Endothelial cell of umbilical vein (primary cell): ENCODE results near the gene CIITA. TPM values are rescaled to one million over a fixed set of nuclear protein-coding genes. Genes with fewer than 3 reads are reported as not detected.

Source experiments
- BruUV-seq: library from RNA; stranded (reverse); fragments of 400-500 nt; replicated peaks from 2 replicates; lab custom pipeline; 2021; lab: Mats Ljungman, UMichigan
- CTCF ChIA-PET: fragments of 300-600, 350-600 bp; sonication (Branson Sonifier 250); formaldehyde crosslinking; loops from one replicate; lab custom pipeline; 2021; ENCODE audit warnings: antibody characterized with exemption, inconsistent platforms; lab: Charles Lee
- POLR2A ChIA-PET: fragments of 300-600, 350-600 bp; sonication (Branson Sonifier 250); formaldehyde crosslinking; loops from one replicate; lab custom pipeline; 2021; ENCODE audit warnings: antibody characterized with exemption, inconsistent platforms; lab: Charles Lee
- DNase-seq: peaks from one replicate; pipeline ENCODE4 v3.0.0-alpha.2; 2011; ENCODE audit warnings: low read depth, low spot score
- FAIRE-seq: peaks from 2 replicates; lab custom pipeline; 2011; peaks lifted over from hg19 to GRCh38; lab: Jason Lieb, UNC
- H2AFZ ChIP-seq: 2 replicates; pipeline ENCODE4 v1.6.0; 2012; ENCODE audit warnings: low read depth, low read length, control low read depth, inconsistent platforms
- H3K27ac ChIP-seq: 2 replicates; pipeline ENCODE4 v1.5.1; 2011; ENCODE audit warnings: low read depth, mild to moderate bottlenecking, control low read depth, low read length, moderate library complexity; ENCODE audit not compliant: insufficient read depth
- H3K27me3 ChIP-seq, 2 experiments: 2 replicates each; pipeline versions ENCODE4 v1.6.0 to v1.6.1; 2011; ENCODE audit warnings: low read length in 2 of 2, mixed read lengths in 1 of 2; ENCODE audit not compliant: control insufficient read depth in 2 of 2, insufficient read depth in 2 of 2
- H3K36me3 ChIP-seq, 2 experiments: 2 replicates in 1 of 2; 3 replicates in 1 of 2; pipeline ENCODE4 v1.5.1; 2011; ENCODE audit warnings: low read length in 2 of 2, mild to moderate bottlenecking in 1 of 2, moderate library complexity in 1 of 2; ENCODE audit not compliant: control insufficient read depth in 2 of 2, insufficient read depth in 2 of 2; ENCODE audit errors: extremely low read depth in 1 of 2
- H3K4me1 ChIP-seq: 3 replicates; pipeline ENCODE4 v1.5.1; 2011; ENCODE audit warnings: mild to moderate bottlenecking, low read length; ENCODE audit not compliant: control insufficient read depth, insufficient read depth; ENCODE audit errors: extremely low read depth
- H3K4me2 ChIP-seq: 2 replicates; pipeline ENCODE4 v1.6.1; 2011; ENCODE audit warnings: low read length, control low read depth, mixed read lengths; ENCODE audit not compliant: insufficient read depth
- H3K4me3 ChIP-seq, 3 experiments: fragments of 200-600 bp in 1 of 3; sonication (generic), shearing (Covaris generic) in 1 of 3; replicated peaks in 1 of 3; 2 replicates each; pipeline ENCODE4 v1.5.1; 2011 to 2016; ENCODE audit warnings: control low read depth in 3 of 3, low read length in 3 of 3, mild to moderate bottlenecking in 2 of 3, inconsistent platforms in 1 of 3, low read depth in 1 of 3, moderate library complexity in 1 of 3; ENCODE audit not compliant: insufficient read depth in 1 of 3
- H3K79me2 ChIP-seq: 2 replicates; pipeline ENCODE4 v1.6.0; 2012; ENCODE audit warnings: low read length, inconsistent platforms; ENCODE audit not compliant: control insufficient read depth, insufficient read depth
- H3K9ac ChIP-seq: replicated peaks from 2 replicates; pipeline ENCODE3; 2011; ENCODE audit warnings: low read length, control low read depth; ENCODE audit not compliant: insufficient read depth; ENCODE audit errors: extremely low read depth
- H3K9me1 ChIP-seq: replicated peaks from 3 replicates; pipeline ENCODE4 v1.6.0; 2011; ENCODE audit warnings: mild to moderate bottlenecking, low read length; ENCODE audit not compliant: control insufficient read depth, insufficient read depth; ENCODE audit errors: extremely low read depth
- H3K9me3 ChIP-seq: replicated peaks from 2 replicates; pipeline ENCODE4 v1.5.1; 2012; ENCODE audit warnings: low read length, inconsistent platforms; ENCODE audit not compliant: control insufficient read depth, insufficient read depth
- H4K20me1 ChIP-seq: replicated peaks from 2 replicates; pipeline ENCODE3; 2011; ENCODE audit warnings: mild to moderate bottlenecking, low read length; ENCODE audit not compliant: control insufficient read depth, insufficient read depth; ENCODE audit errors: extremely low read depth
- EZH2 ChIP-seq: IDR thresholded peaks from 2 replicates; pipeline ENCODE4 v1.6.1; 2012; ENCODE audit warnings: borderline replicate concordance, low read depth, mild to moderate bottlenecking, moderate library complexity, low read length, inconsistent platforms; ENCODE audit not compliant: severe bottlenecking
- FOS ChIP-seq: IDR thresholded peaks from 2 replicates; pipeline ENCODE4 v1.6.1; 2011; ENCODE audit warnings: mild to moderate bottlenecking, low read length, moderate library complexity, borderline replicate concordance; ENCODE audit not compliant: insufficient read depth
- GATA2 ChIP-seq: IDR thresholded peaks from 2 replicates; pipeline ENCODE4 v1.7.0; 2011; ENCODE audit warnings: low read depth, mild to moderate bottlenecking, moderate library complexity, mixed read lengths, low read length; ENCODE audit not compliant: insufficient read length, insufficient read depth
- JUN ChIP-seq: IDR thresholded peaks from 2 replicates; pipeline ENCODE4 v1.6.1; 2011; ENCODE audit warnings: borderline replicate concordance, low read depth; ENCODE audit not compliant: insufficient read length, insufficient read depth
- MYC ChIP-seq: IDR thresholded peaks from one replicate; pipeline ENCODE4 v1.6.1; 2011; ENCODE audit warnings: mild to moderate bottlenecking, low read depth, low read length
- POLR2A ChIP-seq: IDR thresholded peaks from 2 replicates; pipeline ENCODE4 v1.6.1; 2012; ENCODE audit warnings: low read depth, mild to moderate bottlenecking, control low read depth, low read length
- POLR2AphosphoS5 ChIP-seq: IDR thresholded peaks from 2 replicates; pipeline ENCODE4 v1.6.1; 2012; ENCODE audit warnings: low read depth, mild to moderate bottlenecking, control low read depth, low read length, moderate library complexity; ENCODE audit not compliant: insufficient read depth
- dilution Hi-C: fragments of 300-500 bp; cut with MboI; formaldehyde crosslinking; loops from one replicate; pipeline ENCODE4 v1.15.0; 2019; ENCODE audit warnings: low sequenced_read_pairs; ENCODE audit not compliant: extremely low pct_ligation_motif_present
- intact Hi-C: fragments of 100-400 bp; cut with micrococcal nuclease; formaldehyde crosslinking; loops from one replicate; pipeline ENCODE4 v1.10.0; 2022
- polyA plus RNA-seq, 4 experiments: library from polyadenylated mRNA; depleted of rRNA in 3 of 4; stranded (reverse) in 3 of 4; unstranded in 1 of 4; fragments of >200 nt; gene quantifications; 2 replicates each; pipeline versions ENCODE4 v1.2.1 to v1.2.3, GENCODE V29; 2011 to 2012; ENCODE audit warnings: missing spikeins in 1 of 4
- total RNA-seq: library from RNA; stranded (reverse); gene quantifications from 2 replicates; pipeline ENCODE4 v1.2.3, GENCODE V29; 2021
- TF ChIP-seq, protein P1 (sequence below), 2 donors: IDR thresholded peaks; 1 replicate in 1 of 2; 2 replicates in 1 of 2; pipeline ENCODE4 v1.5.1; 2011; ENCODE audit warnings: low read length in 2 of 2, mild to moderate bottlenecking in 2 of 2, moderate library complexity in 2 of 2, control low read depth in 1 of 2, inconsistent platforms in 1 of 2, low read depth in 1 of 2; ENCODE audit not compliant: insufficient read depth in 1 of 2; ENCODE audit errors: extremely low read depth in 1 of 2
- TF ChIP-seq, protein P2 (sequence below): IDR thresholded peaks from 2 replicates; pipeline ENCODE4 v1.6.1; 2011; ENCODE audit not compliant: insufficient read depth, insufficient read length

Gene CIITA
- total and polyA plus RNA-seq, 2 donors (not counting 3 experiments of a cell fraction or from before 2014, with no cell fraction given), result not detected

DNA sequence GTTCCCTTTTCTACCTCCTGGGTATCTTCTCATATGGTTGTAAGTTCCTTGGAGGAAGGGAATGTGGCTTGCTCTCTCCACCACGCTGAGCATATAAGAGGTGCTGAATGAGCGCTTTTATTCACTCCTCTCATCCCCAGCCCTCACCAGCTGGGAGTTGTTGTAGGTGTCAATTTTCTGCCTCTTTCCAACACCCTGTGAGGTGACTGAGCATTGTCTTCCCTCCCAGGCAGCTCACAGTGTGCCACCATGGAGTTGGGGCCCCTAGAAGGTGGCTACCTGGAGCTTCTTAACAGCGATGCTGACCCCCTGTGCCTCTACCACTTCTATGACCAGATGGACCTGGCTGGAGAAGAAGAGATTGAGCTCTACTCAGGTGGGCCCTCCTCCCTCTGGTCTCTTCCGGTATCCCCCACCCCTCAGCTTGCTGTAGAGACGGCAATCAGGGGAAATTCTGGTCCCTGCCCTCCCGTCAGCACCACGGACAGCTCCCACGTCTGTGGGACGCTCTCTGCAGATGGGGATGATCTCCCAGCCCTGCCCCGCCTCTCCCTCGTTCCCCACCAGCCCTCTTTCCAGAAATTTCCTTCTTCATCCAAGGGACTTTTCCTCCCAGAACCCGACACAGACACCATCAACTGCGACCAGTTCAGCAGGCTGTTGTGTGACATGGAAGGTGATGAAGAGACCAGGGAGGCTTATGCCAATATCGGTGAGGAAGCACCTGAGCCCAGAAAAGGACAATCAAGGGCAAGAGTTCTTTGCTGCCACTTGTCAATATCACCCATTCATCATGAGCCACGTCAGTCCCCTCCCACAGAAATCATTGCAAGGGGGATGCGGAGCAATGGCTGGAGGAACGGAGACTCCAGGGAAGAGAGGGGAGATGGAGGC is 18.3 kb downstream of the CIITA start:
- Histone ChIP-seq H3K4me2 (no peak overlapping the region), H3K27ac (no peak overlapping the region), H3K4me3 (no peak overlapping the region), H4K20me1 (no peaks in the 10 kb centered on the region), H3K9me3 (no peaks in the 10 kb centered on the region), H3K9ac (no peak overlapping the region), H2AFZ (no peak overlapping the region), H3K79me2 (no peaks in the 10 kb centered on the region), H3K36me3 (no peaks in the 10 kb centered on the region), H3K9me1 (no peaks in the 10 kb centered on the region), H3K4me1 (no peaks in the 10 kb centered on the region), H3K27me3 (no peaks in the 10 kb centered on the region)
- POLR2A ChIA-PET, result no interaction called here
- FAIRE-seq (no peak), DNase-seq (peak; percentile 22)
- no TSS peak for BruUV-seq
- CTCF ChIA-PET, result interaction anchor here (1.3 kb wide), 1 partner anchor 23 kb away, joined by 6 read pairs; no protein-coding TSS in a partner anchor
- TF ChIP-seq FOS, result no peak
- no peak for TF ChIP-seq MYC
- TF ChIP-seq POLR2A, result no peak
- TF ChIP-seq GATA2, result no peak
- dilution Hi-C loops, result no loop called here
- intact Hi-C loops, result no loop called here

DNA sequence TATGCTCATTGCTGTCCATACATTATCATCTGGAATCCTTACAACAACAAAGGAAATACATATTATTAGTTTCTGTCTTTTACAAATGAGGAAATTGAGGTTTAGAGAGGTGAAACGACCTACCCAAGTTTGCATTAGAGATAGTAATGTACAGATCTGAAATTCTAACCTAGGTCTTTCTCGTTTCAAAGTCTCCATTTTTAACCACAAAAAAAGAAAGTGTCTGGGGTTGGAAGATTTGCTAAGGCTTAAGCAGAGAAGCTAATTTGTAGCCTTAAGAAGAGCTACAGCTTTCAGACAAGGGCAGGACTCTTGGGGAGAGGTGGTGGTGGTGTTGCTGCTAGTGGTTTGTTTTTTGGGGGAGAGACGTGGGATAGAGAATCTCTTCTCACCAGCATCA is 19.2 kb downstream of the CIITA start:
- no peak overlapping the region for H3K9ac ChIP-seq
- TF ChIP-seq, protein P1, sequence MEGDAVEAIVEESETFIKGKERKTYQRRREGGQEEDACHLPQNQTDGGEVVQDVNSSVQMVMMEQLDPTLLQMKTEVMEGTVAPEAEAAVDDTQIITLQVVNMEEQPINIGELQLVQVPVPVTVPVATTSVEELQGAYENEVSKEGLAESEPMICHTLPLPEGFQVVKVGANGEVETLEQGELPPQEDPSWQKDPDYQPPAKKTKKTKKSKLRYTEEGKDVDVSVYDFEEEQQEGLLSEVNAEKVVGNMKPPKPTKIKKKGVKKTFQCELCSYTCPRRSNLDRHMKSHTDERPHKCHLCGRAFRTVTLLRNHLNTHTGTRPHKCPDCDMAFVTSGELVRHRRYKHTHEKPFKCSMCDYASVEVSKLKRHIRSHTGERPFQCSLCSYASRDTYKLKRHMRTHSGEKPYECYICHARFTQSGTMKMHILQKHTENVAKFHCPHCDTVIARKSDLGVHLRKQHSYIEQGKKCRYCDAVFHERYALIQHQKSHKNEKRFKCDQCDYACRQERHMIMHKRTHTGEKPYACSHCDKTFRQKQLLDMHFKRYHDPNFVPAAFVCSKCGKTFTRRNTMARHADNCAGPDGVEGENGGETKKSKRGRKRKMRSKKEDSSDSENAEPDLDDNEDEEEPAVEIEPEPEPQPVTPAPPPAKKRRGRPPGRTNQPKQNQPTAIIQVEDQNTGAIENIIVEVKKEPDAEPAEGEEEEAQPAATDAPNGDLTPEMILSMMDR (IDR thresholded peaks at IDR 0.05; ENCODE audit: extremely low read depth in 1 of 2, insufficient read depth in 1 of 2, low read depth in 1 of 2, low read length in 2 of 2), result no peak
- no peak for TF ChIP-seq FOS
- no peak for TF ChIP-seq POLR2A
- no peak for TF ChIP-seq POLR2AphosphoS5
- no peak for TF ChIP-seq MYC
- no peak for TF ChIP-seq JUN
- TF ChIP-seq, protein P2, sequence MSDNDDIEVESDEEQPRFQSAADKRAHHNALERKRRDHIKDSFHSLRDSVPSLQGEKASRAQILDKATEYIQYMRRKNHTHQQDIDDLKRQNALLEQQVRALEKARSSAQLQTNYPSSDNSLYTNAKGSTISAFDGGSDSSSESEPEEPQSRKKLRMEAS, result no peak
- TF ChIP-seq EZH2, result no peak
- no peak for TF ChIP-seq GATA2

More for the DNA sequence above, 19.2 kb downstream of the CIITA start:
- dilution Hi-C loops (no loop called here), intact Hi-C loops (no loop called here)
- Histone ChIP-seq H3K79me2 (no peaks in the 10 kb centered on the region), H3K27me3 (no peaks in the 10 kb centered on the region), H3K4me3 (no peak overlapping the region), H2AFZ (no peak overlapping the region), H3K4me1 (no peaks in the 10 kb centered on the region), H3K36me3 (no peaks in the 10 kb centered on the region), H4K20me1 (no peaks in the 10 kb centered on the region), H3K4me2 (no peak overlapping the region), H3K27ac (no peak overlapping the region), H3K9me1 (no peaks in the 10 kb centered on the region), H3K9me3 (no peaks in the 10 kb centered on the region)
- DNase-seq (no peak), FAIRE-seq (no peak)
- ChIA-PET POLR2A (no interaction called here), CTCF (interaction anchor here (1.5 kb wide), 1 partner anchor 22 kb away, joined by 3 read pairs; no protein-coding TSS in a partner anchor)
- BruUV-seq, result no TSS peak
